ENCODE measurements around the gene WWOX. TPM values are rescaled to one million over a fixed set of nuclear protein-coding genes. Genes with fewer than 3 reads are reported as not detected.

The WWOX gene
- total and polyA plus RNA-seq, 2 of the 4 experiments (the other 2 are of a cell fraction): 2.7 to 5.4 TPM

DNA sequence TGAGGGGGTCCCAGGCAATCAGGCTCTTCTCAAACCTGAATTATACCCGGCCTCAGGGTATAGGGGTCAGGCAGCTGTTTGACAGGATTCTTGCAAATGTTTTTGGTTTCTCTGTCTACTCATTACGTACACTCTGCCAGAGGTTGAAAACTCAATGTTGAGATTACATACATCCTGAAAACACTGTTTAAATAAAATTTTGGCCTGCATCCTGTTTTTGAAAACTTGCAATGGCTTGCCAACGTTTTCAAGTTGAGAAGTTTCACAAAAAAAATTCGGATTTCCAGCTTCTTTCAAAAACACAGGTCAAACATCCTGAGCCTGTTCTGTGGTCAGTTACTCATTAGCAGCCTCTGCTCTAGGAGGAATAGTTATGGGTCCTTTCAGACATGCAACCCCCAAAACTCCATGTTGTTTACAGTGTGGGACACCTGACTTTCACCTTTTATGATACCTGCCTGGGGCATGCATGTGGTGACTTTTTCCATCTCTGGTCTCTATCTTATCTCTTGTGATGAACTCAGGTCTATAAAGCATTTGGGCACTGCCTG lies 577.8 kb downstream of the WWOX start:
- WGBS, 2 experiments (ENCODE audit: extremely low coverage in 2 of 2, insufficient read length in 1 of 2): no CpG with 5 or more reads among the region's 4 CpGs
- dilution Hi-C loops (cut with HindIII; ENCODE audit: low sequenced_read_pairs, unreplicated experiment): no loop called here

More for the DNA sequence above, 577.8 kb downstream of the WWOX start:
- Histone ChIP-seq H3K14ac (replicated peaks; ENCODE audit: low read depth, low read length) (no peak overlapping the region), H3K36me3 (ENCODE audit: control insufficient read depth, insufficient read depth, low read length) (no peaks in the 10 kb centered on the region), H2BK5ac (ENCODE audit: low read depth, low read length, poor library complexity, severe bottlenecking) (no peak overlapping the region), H3K4me2 (ENCODE audit: low read depth, low read length) (no peak overlapping the region), H4K91ac (ENCODE audit: insufficient read depth, low read depth, low read length) (no peak overlapping the region), H4K5ac (ENCODE audit: low read depth, low read length) (no peak overlapping the region), H3K27ac (ENCODE audit: insufficient read depth, low read length) (no peak overlapping the region), H3K18ac (ENCODE audit: low read depth, low read length) (no peak overlapping the region), H2BK120ac (ENCODE audit: low read depth, low read length) (no peak overlapping the region), H3K9ac (ENCODE audit: low read depth, low read length) (no peak overlapping the region), H2AFZ (replicated peaks; ENCODE audit: low read length, poor library complexity) (no peak overlapping the region), H3K79me1 (ENCODE audit: low read depth in 1 of 2, low read length in 2 of 2) (no peaks in the 10 kb centered on the region), H3K9me1 (ENCODE audit: insufficient read depth, low read length) (no peaks in the 10 kb centered on the region), H3K4me3 (ENCODE audit: insufficient read depth, low read depth, low read length) (no peak overlapping the region), H4K20me1 (ENCODE audit: insufficient read depth, low read length) (no peaks in the 10 kb centered on the region), H3K4ac (ENCODE audit: low read depth, low read length) (no peak overlapping the region), H2AK5ac (ENCODE audit: low read depth, low read length) (no peak overlapping the region), H2BK15ac (ENCODE audit: low read depth, low read length) (no peak overlapping the region), H3K4me1 (ENCODE audit: control insufficient read depth, insufficient read depth, low read length) (no peaks in the 10 kb centered on the region), H4K8ac (ENCODE audit: low read depth in 2 of 2, low read length in 2 of 2) (no peak overlapping the region), H2BK20ac (ENCODE audit: low read depth, low read length) (no peak overlapping the region), H3K27me3 (ENCODE audit: control insufficient read depth, insufficient read depth, low read length) (no peaks in the 10 kb centered on the region), H3K23ac (ENCODE audit: low read depth, low read length) (no peak overlapping the region), H3K56ac (ENCODE audit: extremely low read depth, insufficient read depth, low read length) (no peak overlapping the region), H2AK9ac (replicated peaks; ENCODE audit: low read depth, low read length, poor library complexity) (no peak overlapping the region), H3K9me3 (ENCODE audit: control insufficient read depth, insufficient read depth, low read length) (peaks cover 25% of the 10 kb centered on the region)
- in situ Hi-C loops (cut with MboI; ENCODE audit: low sequenced_read_pairs) (no loop called here), intact Hi-C loops (cut with micrococcal nuclease) (no loop called here)
- ATAC-seq (ENCODE audit: low read depth) (no peak), DNase-seq (no peak)
- TF ChIP-seq SMC3 (IDR thresholded peaks at IDR 0.05; ENCODE audit: low read depth, low read length) (no peak), RCOR1 (IDR thresholded peaks at IDR 0.05; ENCODE audit: insufficient replicate concordance, low read length) (no peak), NFE2L2 (IDR thresholded peaks at IDR 0.05; ENCODE audit: low read depth, low read length) (no peak), CEBPB (IDR thresholded peaks at IDR 0.05; ENCODE audit: low read depth, low read length) (no peak), CHD1 (IDR thresholded peaks at IDR 0.05; ENCODE audit: low read depth, low read length) (no peak), MAFK (IDR thresholded peaks at IDR 0.05; ENCODE audit: low read depth, low read length) (no peak), POLR2A (IDR thresholded peaks at IDR 0.05; ENCODE audit: low read depth, low read length) (no peak), MAZ (IDR thresholded peaks at IDR 0.05; ENCODE audit: borderline replicate concordance, low read depth, low read length) (no peak), MXI1 (IDR thresholded peaks at IDR 0.05; ENCODE audit: borderline replicate concordance, low read depth, low read length) (no peak), BHLHE40 (IDR thresholded peaks at IDR 0.05; ENCODE audit: low read depth, low read length) (no peak), FOS (IDR thresholded peaks at IDR 0.05; ENCODE audit: low read depth, low read length) (no peak), RAD21 (IDR thresholded peaks at IDR 0.05; ENCODE audit: low read length) (no peak), RFX5 (IDR thresholded peaks at IDR 0.05; ENCODE audit: low read depth, low read length) (no peak)
- TF ChIP-seq, protein P1, sequence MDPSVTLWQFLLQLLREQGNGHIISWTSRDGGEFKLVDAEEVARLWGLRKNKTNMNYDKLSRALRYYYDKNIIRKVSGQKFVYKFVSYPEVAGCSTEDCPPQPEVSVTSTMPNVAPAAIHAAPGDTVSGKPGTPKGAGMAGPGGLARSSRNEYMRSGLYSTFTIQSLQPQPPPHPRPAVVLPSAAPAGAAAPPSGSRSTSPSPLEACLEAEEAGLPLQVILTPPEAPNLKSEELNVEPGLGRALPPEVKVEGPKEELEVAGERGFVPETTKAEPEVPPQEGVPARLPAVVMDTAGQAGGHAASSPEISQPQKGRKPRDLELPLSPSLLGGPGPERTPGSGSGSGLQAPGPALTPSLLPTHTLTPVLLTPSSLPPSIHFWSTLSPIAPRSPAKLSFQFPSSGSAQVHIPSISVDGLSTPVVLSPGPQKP (IDR thresholded peaks at IDR 0.05; ENCODE audit: borderline replicate concordance, low read depth, low read length): no peak
- TF ChIP-seq, protein P2, sequence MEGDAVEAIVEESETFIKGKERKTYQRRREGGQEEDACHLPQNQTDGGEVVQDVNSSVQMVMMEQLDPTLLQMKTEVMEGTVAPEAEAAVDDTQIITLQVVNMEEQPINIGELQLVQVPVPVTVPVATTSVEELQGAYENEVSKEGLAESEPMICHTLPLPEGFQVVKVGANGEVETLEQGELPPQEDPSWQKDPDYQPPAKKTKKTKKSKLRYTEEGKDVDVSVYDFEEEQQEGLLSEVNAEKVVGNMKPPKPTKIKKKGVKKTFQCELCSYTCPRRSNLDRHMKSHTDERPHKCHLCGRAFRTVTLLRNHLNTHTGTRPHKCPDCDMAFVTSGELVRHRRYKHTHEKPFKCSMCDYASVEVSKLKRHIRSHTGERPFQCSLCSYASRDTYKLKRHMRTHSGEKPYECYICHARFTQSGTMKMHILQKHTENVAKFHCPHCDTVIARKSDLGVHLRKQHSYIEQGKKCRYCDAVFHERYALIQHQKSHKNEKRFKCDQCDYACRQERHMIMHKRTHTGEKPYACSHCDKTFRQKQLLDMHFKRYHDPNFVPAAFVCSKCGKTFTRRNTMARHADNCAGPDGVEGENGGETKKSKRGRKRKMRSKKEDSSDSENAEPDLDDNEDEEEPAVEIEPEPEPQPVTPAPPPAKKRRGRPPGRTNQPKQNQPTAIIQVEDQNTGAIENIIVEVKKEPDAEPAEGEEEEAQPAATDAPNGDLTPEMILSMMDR (conservative IDR thresholded peaks at IDR 0.05; ENCODE audit: low read depth, low read length): no peak
- TF ChIP-seq, protein P3, sequence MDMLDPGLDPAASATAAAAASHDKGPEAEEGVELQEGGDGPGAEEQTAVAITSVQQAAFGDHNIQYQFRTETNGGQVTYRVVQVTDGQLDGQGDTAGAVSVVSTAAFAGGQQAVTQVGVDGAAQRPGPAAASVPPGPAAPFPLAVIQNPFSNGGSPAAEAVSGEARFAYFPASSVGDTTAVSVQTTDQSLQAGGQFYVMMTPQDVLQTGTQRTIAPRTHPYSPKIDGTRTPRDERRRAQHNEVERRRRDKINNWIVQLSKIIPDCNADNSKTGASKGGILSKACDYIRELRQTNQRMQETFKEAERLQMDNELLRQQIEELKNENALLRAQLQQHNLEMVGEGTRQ (IDR thresholded peaks at IDR 0.05; ENCODE audit: low read depth, low read length): no peak
- POLR2A ChIA-PET (ENCODE audit: unreplicated experiment): no interaction called here
- CTCF ChIA-PET: no interaction called here
- no TSS peak for BruUV-seq (replicated peaks)
